ENCODE measurements around the gene TRAPPC5. TPM values are rescaled to one million over a fixed set of nuclear protein-coding genes. Genes with fewer than 3 reads are reported as not detected.

The TRAPPC5 gene
- total RNA-seq (100 to 1,000 TPM in 1 of 4 donors, 10 to 100 TPM in 3; 94.8 to 121 (median 97.1) TPM), polyA plus RNA-seq (93.4 TPM)
- long read RNA-seq, donor 1, full-length matches to known transcripts, result 44 of 44 reads
- long read RNA-seq, donor 1, partial matches to known transcripts, result 0 of 44 reads
- long read RNA-seq, donor 1, other reads (novel, unspliced or antisense), result 0 of 44 reads
- long read RNA-seq, donor 2, full-length matches to known transcripts, result 31 of 31 reads
- long read RNA-seq, donor 2, partial matches to known transcripts, result 0 of 31 reads
- long read RNA-seq, donor 2, other reads (novel, unspliced or antisense), result 0 of 31 reads
- long read RNA-seq, donor 3, full-length matches to known transcripts, result 25 of 26 reads
- long read RNA-seq, donor 3, partial matches to known transcripts, result 0 of 26 reads
- long read RNA-seq, donor 3, other reads (novel, unspliced or antisense), result 1 of 26 reads
- long read RNA-seq, donor 4, full-length matches to known transcripts, result 31 of 32 reads
- long read RNA-seq, donor 4, partial matches to known transcripts, result 0 of 32 reads
- long read RNA-seq, donor 4, other reads (novel, unspliced or antisense), result 1 of 32 reads

- H3K4me3 ChIP-seq (ENCODE audit: low read length), result peak within 1 kb of the TSS; percentile 92
- intact Hi-C loops (cut with DNase I), result loop anchor here in 2 of 4 donors (2.0 to 10.0 kb wide), 4 partner anchors 26 to 326 kb away; no protein-coding TSS in a partner anchor
- under 1% methylated on average over 79 of the region's 79 CpGs for WGBS
- DNase-seq (peak; percentile 88 to 97 (median 96)), ATAC-seq (peak; percentile 90)
- no peaks in the 10 kb centered on the region for H3K27me3 ChIP-seq (ENCODE audit: control insufficient read depth, insufficient read depth)
- peak within 1 kb of the TSS; percentile 13 for H3K27ac ChIP-seq (ENCODE audit: low read length)
- H3K4me1 ChIP-seq (ENCODE audit: control insufficient read depth, insufficient read depth, low read length), result no peaks in the 10 kb centered on the region
- H3K9me3 ChIP-seq (ENCODE audit: control insufficient read depth, low read length), result no peaks in the 10 kb centered on the region
Measured at GRCh38 chr19:7680606-7681339, at the start of gene TRAPPC5. Gene TRAPPC5 (plus strand): TSS chr19:7680833. CDS start chr19:7682254, 1,421 bp downstream.

DNA sequence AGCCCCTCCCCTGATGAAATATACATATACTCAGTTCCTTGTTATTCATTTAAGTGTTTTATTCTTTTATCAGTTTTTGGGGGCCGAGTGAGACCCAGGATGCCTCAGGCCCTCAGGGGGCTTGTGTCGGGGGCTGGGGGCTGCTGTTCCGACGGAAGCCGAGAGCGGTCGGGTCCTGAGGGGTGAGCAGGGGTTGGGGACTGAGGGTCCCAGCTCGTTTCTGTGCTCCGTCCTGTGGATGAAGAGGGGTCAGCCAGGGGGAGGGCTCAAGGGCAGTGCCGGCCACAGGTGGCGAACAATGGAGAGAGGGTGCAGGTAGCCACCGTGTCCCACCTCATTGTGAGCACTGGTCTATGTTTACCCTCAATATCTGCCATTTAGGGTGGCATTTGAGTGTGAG is 49.1 kb upstream of the TRAPPC5 start:
- Histone ChIP-seq H3K4me1 (ENCODE audit: control insufficient read depth, insufficient read depth, low read length) (peaks cover 2% of the 10 kb centered on the region), H3K9me3 (ENCODE audit: control insufficient read depth, low read length) (no peaks in the 10 kb centered on the region), H3K4me3 (ENCODE audit: low read length) (no peak overlapping the region), H3K27ac (ENCODE audit: low read length) (no peak overlapping the region), H3K27me3 (ENCODE audit: control insufficient read depth, insufficient read depth) (no peaks in the 10 kb centered on the region)
- no peak for ATAC-seq
- no peak for DNase-seq
- intact Hi-C loops (cut with DNase I), result no loop called here
- 91% methylated on average over 12 of the region's 12 CpGs for WGBS

DNA sequence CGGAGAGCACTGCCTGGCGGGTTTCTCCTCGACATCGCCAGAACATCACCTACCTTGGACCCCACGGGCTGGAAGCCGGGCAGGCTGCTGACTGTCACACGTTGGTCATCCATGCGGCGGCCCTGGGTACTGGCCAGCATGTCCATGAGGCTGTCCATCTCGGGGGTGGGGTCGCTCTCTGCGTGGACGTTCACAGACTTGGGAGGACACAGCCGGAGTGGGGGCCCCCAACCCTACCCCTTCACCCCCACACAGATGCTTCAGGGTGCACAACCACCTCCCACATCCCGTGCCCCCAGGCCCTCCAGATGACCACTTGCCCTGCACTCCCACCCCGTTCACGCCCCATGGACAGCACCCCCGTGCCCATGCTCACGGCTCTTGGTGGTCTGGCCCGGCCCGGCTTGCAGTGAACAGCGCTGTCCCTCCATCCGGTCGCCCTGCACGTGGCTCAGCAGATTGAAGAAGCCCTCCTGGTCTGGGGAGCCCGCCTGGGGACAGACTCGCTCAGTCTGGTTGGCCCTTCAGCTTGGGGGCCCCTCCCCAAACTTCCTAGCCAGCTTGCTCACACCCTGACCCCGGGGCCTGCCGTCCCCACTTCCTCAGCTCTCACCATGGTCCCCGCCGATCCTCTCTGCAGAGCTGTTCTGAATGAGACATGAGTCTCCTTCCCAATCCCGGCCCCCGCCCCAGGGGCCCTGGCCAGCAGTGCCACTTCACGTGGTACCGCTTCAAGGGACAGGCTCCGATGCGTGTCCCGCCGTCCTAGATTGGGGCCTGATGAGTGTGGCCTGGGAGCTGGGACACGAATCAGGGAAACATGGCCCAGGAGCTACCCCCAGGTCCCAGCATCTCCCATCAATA is 48.1 kb upstream of the TRAPPC5 start:
- no peaks in the 10 kb centered on the region for H3K27me3 ChIP-seq (ENCODE audit: control insufficient read depth, insufficient read depth)
- H3K4me1 ChIP-seq (ENCODE audit: control insufficient read depth, insufficient read depth, low read length), result peaks cover 2% of the 10 kb centered on the region
- no peaks in the 10 kb centered on the region for H3K9me3 ChIP-seq (ENCODE audit: control insufficient read depth, low read length)
- no peak overlapping the region for H3K4me3 ChIP-seq (ENCODE audit: low read length)
- no peak overlapping the region for H3K27ac ChIP-seq (ENCODE audit: low read length)
- no peak for DNase-seq
- intact Hi-C loops (cut with DNase I), result no loop called here
- WGBS, result 87% methylated on average over 40 of the region's 40 CpGs
- no peak for ATAC-seq

DNA sequence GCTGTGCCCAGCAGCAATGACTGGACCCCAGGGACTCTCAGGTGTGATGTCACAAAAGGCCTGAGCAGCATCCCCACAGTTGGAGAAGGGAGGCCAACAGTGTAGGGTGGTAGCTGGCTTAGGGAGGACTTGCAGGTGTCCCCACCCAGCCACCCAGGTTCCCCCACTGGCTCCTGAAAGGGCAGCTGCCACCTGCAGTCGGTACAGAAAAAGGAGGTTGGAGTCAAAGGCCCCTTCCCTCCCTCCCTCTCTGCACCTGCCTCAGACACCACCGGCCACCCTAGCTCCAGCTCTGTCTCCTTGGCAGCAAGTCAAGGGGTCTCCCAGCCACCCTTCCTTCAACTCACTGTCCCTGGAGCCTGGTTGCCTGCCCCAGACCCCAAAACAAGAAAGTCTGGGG is 46.9 kb upstream of the TRAPPC5 start, which contains the start of gene PCP2:
Gene PCP2, minus strand, starts transcription at position 22 of the 400 bp plus-strand sequence. CDS start 262 bp downstream, outside the sequence.
- WGBS, result 46% methylated on average over 1 of the region's 2 CpGs
- DNase-seq (no peak), ATAC-seq (no peak)
- intact Hi-C loops (cut with DNase I), result no loop called here
- H3K4me1 ChIP-seq (ENCODE audit: control insufficient read depth, insufficient read depth, low read length), result peaks cover 2% of the 10 kb centered on the region
- H3K27me3 ChIP-seq (ENCODE audit: control insufficient read depth, insufficient read depth), result no peaks in the 10 kb centered on the region
- no peak within 1 kb of the TSS for H3K27ac ChIP-seq (ENCODE audit: low read length)
- H3K4me3 ChIP-seq (ENCODE audit: low read length), result no peak within 1 kb of the TSS
- H3K9me3 ChIP-seq (ENCODE audit: control insufficient read depth, low read length), result no peaks in the 10 kb centered on the region

DNA sequence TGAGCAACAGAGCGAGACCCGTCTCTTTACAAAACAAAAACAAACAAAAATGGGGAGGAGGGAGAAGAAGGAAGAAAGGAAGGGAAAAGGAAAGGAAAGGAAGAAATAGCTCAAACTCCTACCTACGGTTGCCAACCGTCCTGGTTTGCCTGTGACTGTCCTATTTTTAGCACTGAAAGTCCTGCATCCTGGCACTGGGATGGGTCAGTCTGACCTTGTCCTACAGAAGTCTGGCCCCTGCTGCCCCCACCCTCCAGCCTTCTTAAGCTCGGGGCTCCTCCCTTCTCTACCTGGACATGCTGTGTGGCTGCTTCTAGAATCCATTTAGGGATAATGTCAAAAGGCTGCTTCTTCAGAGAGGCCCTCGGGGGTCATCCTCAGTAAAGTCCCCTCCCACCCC is 45.0 kb upstream of the TRAPPC5 start:
- intact Hi-C loops (cut with DNase I), result no loop called here
- Histone ChIP-seq H3K9me3 (ENCODE audit: control insufficient read depth, low read length) (no peaks in the 10 kb centered on the region), H3K27me3 (ENCODE audit: control insufficient read depth, insufficient read depth) (no peaks in the 10 kb centered on the region), H3K4me1 (ENCODE audit: control insufficient read depth, insufficient read depth, low read length) (no peaks in the 10 kb centered on the region), H3K4me3 (ENCODE audit: low read length) (no peak overlapping the region), H3K27ac (ENCODE audit: low read length) (no peak overlapping the region)
- DNase-seq (no peak), ATAC-seq (no peak)
- WGBS, result 41% methylated on average over 6 of the region's 6 CpGs

DNA sequence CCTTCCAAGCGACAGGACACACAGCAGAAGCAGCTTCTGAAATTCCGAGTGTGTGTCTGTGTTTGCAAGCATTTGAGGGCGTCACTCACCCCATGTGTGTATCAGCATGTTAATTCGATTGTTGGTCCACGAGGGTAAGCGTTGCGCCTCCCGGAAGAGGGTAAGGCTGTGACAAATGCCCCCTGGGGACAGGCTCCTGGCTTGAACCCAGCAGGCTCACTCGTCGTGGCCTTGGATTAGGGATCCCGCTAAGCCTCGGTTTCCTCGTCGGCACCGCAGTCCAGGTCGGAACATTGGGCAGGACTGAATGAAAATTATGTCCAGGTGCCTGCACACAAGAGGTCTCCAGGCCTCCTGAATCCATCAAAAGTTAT is 44.3 kb upstream of the TRAPPC5 start:
- ATAC-seq (no peak), DNase-seq (peak in 1 of 3 donors; percentile 37)
- intact Hi-C loops (cut with DNase I), result no loop called here
- Histone ChIP-seq H3K27me3 (ENCODE audit: control insufficient read depth, insufficient read depth) (no peaks in the 10 kb centered on the region), H3K4me3 (ENCODE audit: low read length) (no peak overlapping the region), H3K9me3 (ENCODE audit: control insufficient read depth, low read length) (no peaks in the 10 kb centered on the region), H3K4me1 (ENCODE audit: control insufficient read depth, insufficient read depth, low read length) (no peaks in the 10 kb centered on the region), H3K27ac (ENCODE audit: low read length) (no peak overlapping the region)
- WGBS, result 63% methylated on average over 16 of the region's 16 CpGs

DNA sequence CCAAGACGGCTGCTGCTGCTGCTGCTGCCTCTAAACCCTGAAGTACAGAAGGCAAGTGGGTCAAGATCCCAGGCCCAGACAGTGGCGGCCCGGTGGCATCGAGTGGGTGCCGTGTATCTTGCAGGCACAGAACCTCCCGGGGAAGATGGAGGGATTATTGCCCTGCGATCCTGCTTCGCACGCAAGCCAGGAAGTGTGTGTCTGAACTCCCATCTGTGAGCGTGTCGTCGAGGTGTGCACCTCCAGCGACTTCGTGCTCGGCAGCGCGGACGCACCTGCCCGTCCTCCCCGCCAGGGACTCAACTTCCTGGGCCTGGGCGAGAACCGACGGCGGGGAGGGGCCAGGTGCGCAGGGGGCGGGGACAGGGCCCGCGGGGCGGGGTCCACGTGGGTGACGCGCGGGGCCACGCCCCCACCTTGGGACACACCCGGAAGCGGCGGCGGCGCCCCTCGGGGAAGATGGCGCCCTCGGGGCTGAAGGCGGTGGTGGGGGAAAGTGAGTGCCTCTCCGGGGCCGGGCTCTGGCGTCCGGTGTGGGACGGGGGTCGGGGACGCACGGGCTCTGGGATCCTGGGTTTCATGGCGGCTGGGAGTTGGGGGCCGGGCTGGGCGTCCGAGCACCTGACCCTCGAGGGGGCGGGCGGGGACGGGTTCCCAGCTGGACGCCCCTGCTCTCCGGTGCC is 43.8 kb upstream of the TRAPPC5 start, which contains the start of gene STXBP2:
Gene STXBP2, plus strand, starts transcription at position 420 of the 683 bp plus-strand sequence. Its CDS starts 40 bp downstream, at position 460.
- no peak within 1 kb of the TSS for H3K27ac ChIP-seq (ENCODE audit: low read length)
- DNase-seq (peak; percentile 47 to 85 (median 85)), ATAC-seq (peak; percentile 63 to 80)
- intact Hi-C loops (cut with DNase I), result no loop called here
- H3K9me3 ChIP-seq (ENCODE audit: control insufficient read depth, low read length), result no peaks in the 10 kb centered on the region
- WGBS, result 6% methylated on average over 61 of the region's 61 CpGs
- no peaks in the 10 kb centered on the region for H3K4me1 ChIP-seq (ENCODE audit: control insufficient read depth, insufficient read depth, low read length)
- peak within 1 kb of the TSS; percentile 14 for H3K4me3 ChIP-seq (ENCODE audit: low read length)
- H3K27me3 ChIP-seq (ENCODE audit: control insufficient read depth, insufficient read depth), result no peaks in the 10 kb centered on the region

DNA sequence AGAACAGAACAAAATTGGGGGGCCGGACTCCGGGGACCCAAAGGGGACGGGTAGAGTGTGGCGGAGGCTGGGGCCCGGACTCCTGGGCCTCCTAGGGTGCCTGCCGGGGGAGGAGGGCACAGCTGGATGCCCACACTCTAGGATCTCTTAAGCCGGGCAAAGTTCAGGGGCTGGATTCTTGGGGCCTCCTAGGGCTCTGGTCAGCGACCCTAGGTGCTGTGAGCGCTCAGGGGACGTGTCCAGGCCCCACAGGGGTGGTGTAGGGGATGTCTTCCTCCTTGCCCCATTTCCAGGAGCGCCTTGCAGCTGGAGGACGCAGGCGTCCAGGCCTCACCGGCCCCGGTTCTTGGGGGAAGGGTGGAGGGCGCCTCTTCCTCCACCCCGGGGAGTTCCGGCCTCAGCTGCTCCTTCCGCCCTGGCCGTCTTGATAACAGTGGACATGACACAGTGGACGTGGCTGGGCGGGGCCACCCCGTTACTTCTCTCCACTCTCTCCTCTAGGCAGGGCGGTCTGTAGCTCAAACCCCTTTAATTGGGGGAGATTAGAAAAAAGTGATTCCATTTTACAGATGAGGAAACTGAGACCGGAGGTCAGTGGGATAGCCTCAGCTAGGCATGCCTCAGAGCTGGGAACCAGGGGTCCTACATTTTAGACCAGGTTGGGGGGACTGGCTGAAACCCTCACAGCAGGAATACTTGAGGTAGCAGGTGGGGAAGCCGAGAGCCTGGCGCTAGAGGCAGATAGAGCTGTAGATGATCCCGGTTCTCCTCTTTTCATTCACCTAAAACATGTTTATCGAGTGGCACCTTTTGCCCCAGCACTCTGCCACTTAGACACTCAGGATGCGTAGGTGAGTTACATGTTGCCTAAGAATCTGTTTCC is 43.0 kb upstream of the TRAPPC5 start:
- Histone ChIP-seq H3K4me1 (ENCODE audit: control insufficient read depth, insufficient read depth, low read length) (no peaks in the 10 kb centered on the region), H3K9me3 (ENCODE audit: control insufficient read depth, low read length) (no peaks in the 10 kb centered on the region), H3K4me3 (ENCODE audit: low read length) (peak overlapping the region; percentile 14), H3K27ac (ENCODE audit: low read length) (no peak overlapping the region), H3K27me3 (ENCODE audit: control insufficient read depth, insufficient read depth) (no peaks in the 10 kb centered on the region)
- WGBS, result 43% methylated on average over 30 of the region's 30 CpGs
- intact Hi-C loops (cut with DNase I), result no loop called here
- DNase-seq (peak; percentile 61 to 84 (median 83)), ATAC-seq (peak; percentile 42 to 72)

- intact Hi-C loops (cut with DNase I), result no loop called here
- H3K27me3 ChIP-seq (ENCODE audit: control insufficient read depth, insufficient read depth), result no peaks in the 10 kb centered on the region
- H3K9me3 ChIP-seq (ENCODE audit: control insufficient read depth, low read length), result no peaks in the 10 kb centered on the region
- ATAC-seq (no peak), DNase-seq (peak in 2 of 3 donors; percentile 23 to 30)
- H3K4me1 ChIP-seq (ENCODE audit: control insufficient read depth, insufficient read depth, low read length), result no peaks in the 10 kb centered on the region
- WGBS, result 61% methylated on average over 12 of the region's 12 CpGs
- no peak overlapping the region for H3K27ac ChIP-seq (ENCODE audit: low read length)
- H3K4me3 ChIP-seq (ENCODE audit: low read length), result no peak overlapping the region
Measured at GRCh38 chr19:7638802-7639465, 41.7 kb upstream of the TRAPPC5 start.

Measured in right cardiac atrium (tissue), 5 donors.